Measurements from ENCODE around the gene ATG14. TPM values are rescaled to one million over a fixed set of nuclear protein-coding genes. Genes with fewer than 3 reads are reported as not detected.

The ATG14 gene
- total RNA-seq, 1 donor from 2014 or later: 12.1 TPM

- no peak for DNase-seq (ENCODE audit: low read depth)
- no peaks in the 10 kb centered on the region for H3K36me3 ChIP-seq (ENCODE audit: control insufficient read depth, insufficient read depth, low read length)
- TF ChIP-seq CTCF (IDR thresholded peaks at IDR 0.05; ENCODE audit: insufficient read depth, low read length, poor library complexity, severe bottlenecking): no peak
- no peaks in the 10 kb centered on the region for H3K27me3 ChIP-seq (ENCODE audit: control insufficient read depth, insufficient read depth, low read length)
- no peak overlapping the region for H3K4me3 ChIP-seq (ENCODE audit: low read depth, low read length)
Measured at GRCh38 chr14:55366271-55366670, 45.4 kb downstream of the ATG14 start.

- Histone ChIP-seq H3K4me3 (ENCODE audit: low read depth, low read length) (no peak overlapping the region), H3K36me3 (ENCODE audit: control insufficient read depth, insufficient read depth, low read length) (no peaks in the 10 kb centered on the region), H3K27me3 (ENCODE audit: control insufficient read depth, insufficient read depth, low read length) (no peaks in the 10 kb centered on the region)
- DNase-seq (ENCODE audit: low read depth): no peak
- TF ChIP-seq CTCF (IDR thresholded peaks at IDR 0.05; ENCODE audit: insufficient read depth, low read length, poor library complexity, severe bottlenecking): no peak
Measured at GRCh38 chr14:55361190-55361589, 50.4 kb downstream of the ATG14 start.

GRCh38 chr14:55359307-55359706, 52.3 kb downstream of the ATG14 start:
- no peak for TF ChIP-seq CTCF (IDR thresholded peaks at IDR 0.05; ENCODE audit: insufficient read depth, low read length, poor library complexity, severe bottlenecking)
- DNase-seq (ENCODE audit: low read depth): no peak
- H3K36me3 ChIP-seq (ENCODE audit: control insufficient read depth, insufficient read depth, low read length): no peaks in the 10 kb centered on the region
- no peak overlapping the region for H3K4me3 ChIP-seq (ENCODE audit: low read depth, low read length)
- no peaks in the 10 kb centered on the region for H3K27me3 ChIP-seq (ENCODE audit: control insufficient read depth, insufficient read depth, low read length)

- TF ChIP-seq CTCF (IDR thresholded peaks at IDR 0.05; ENCODE audit: insufficient read depth, low read length, poor library complexity, severe bottlenecking): no peak
- Histone ChIP-seq H3K4me3 (ENCODE audit: low read depth, low read length) (no peak overlapping the region), H3K27me3 (ENCODE audit: control insufficient read depth, insufficient read depth, low read length) (no peaks in the 10 kb centered on the region), H3K36me3 (ENCODE audit: control insufficient read depth, insufficient read depth, low read length) (peaks cover 3% of the 10 kb centered on the region)
- DNase-seq (ENCODE audit: low read depth): no peak
Measured at GRCh38 chr14:55356913-55357312, 54.7 kb downstream of the ATG14 start.

GRCh38 chr14:55355922-55356321, 55.7 kb downstream of the ATG14 start:
- H3K36me3 ChIP-seq (ENCODE audit: control insufficient read depth, insufficient read depth, low read length): peaks cover 3% of the 10 kb centered on the region
- no peaks in the 10 kb centered on the region for H3K27me3 ChIP-seq (ENCODE audit: control insufficient read depth, insufficient read depth, low read length)
- no peak for DNase-seq (ENCODE audit: low read depth)
- H3K4me3 ChIP-seq (ENCODE audit: low read depth, low read length): no peak overlapping the region
- no peak for TF ChIP-seq CTCF (IDR thresholded peaks at IDR 0.05; ENCODE audit: insufficient read depth, low read length, poor library complexity, severe bottlenecking)

- Histone ChIP-seq H3K27me3 (ENCODE audit: control insufficient read depth, insufficient read depth, low read length) (no peaks in the 10 kb centered on the region), H3K4me3 (ENCODE audit: low read depth, low read length) (no peak overlapping the region), H3K36me3 (ENCODE audit: control insufficient read depth, insufficient read depth, low read length) (peaks cover 5% of the 10 kb centered on the region)
- TF ChIP-seq CTCF (IDR thresholded peaks at IDR 0.05; ENCODE audit: insufficient read depth, low read length, poor library complexity, severe bottlenecking): peak; percentile 87
- no peak for DNase-seq (ENCODE audit: low read depth)
Measured at GRCh38 chr14:55354500-55354899, 57.1 kb downstream of the ATG14 start.
